ENCODE results near the gene CLEC9A.
"Not testable (repeated sequence)": the region's sequence is repeated elsewhere in the genome, so short reads cannot be mapped to it uniquely, and the experiment has no call there.

The CLEC9A gene

GRCh38 chr12:10030446-10030845 is at the start of gene CLEC9A:
Gene CLEC9A, plus strand, starts transcription at chr12:10030682. Its CDS starts 22,006 bp downstream, at chr12:10052688.
- peak within 1 kb of the TSS; percentile 8; the same call in 1 of the 2 replicates for H3K9ac ChIP-seq (ENCODE audit: low read depth, low read length)
- H3K4me1 ChIP-seq (ENCODE audit: insufficient read depth, low read length): peaks cover 6% of the 10 kb centered on the region
- no peaks in the 10 kb centered on the region for H3K36me3 ChIP-seq (ENCODE audit: insufficient read depth, low read depth, low read length)
- no peak within 1 kb of the TSS for H3K4me3 ChIP-seq (ENCODE audit: low read length)
- no peaks in the 10 kb centered on the region for H3K27me3 ChIP-seq (ENCODE audit: insufficient read depth, low read length)
- H3K27ac ChIP-seq (ENCODE audit: low read length): no peak within 1 kb of the TSS
- H3K9me3 ChIP-seq (ENCODE audit: insufficient read depth, low read depth, low read length): no peaks in the 10 kb centered on the region; the same call in 1 of the 2 replicates

DNA sequence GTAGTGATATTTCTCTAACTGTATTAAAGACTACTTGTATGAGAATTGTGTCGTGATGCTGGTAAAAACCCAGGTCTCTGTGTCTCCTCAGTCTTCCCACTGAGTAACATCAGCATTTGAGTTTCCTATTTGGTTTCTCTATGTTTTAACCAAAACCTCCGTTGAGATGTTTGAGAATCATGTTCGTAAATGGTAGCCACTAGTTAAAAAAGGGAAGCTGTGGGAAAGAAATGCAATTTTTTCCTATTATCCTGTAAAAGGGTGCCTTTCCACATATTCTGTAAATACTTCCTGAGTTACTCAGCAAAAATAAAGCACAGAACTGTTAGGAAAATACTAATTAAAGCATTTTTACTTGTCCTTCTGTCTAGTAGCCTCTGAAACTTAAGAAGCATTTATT is 38.6 kb upstream of the CLEC9A start:
- no peaks in the 10 kb centered on the region for H3K4me1 ChIP-seq (ENCODE audit: insufficient read depth, low read length)
- no peak overlapping the region for H3K27ac ChIP-seq (ENCODE audit: low read length)
- H3K27me3 ChIP-seq (ENCODE audit: insufficient read depth, low read length): no peaks in the 10 kb centered on the region
- H3K9ac ChIP-seq (ENCODE audit: low read depth, low read length): no peak overlapping the region
- no peaks in the 10 kb centered on the region for H3K9me3 ChIP-seq (ENCODE audit: insufficient read depth, low read depth, low read length)
- H3K4me3 ChIP-seq (ENCODE audit: low read length): no peak overlapping the region
- H3K36me3 ChIP-seq (ENCODE audit: insufficient read depth, low read depth, low read length): no peaks in the 10 kb centered on the region

DNA sequence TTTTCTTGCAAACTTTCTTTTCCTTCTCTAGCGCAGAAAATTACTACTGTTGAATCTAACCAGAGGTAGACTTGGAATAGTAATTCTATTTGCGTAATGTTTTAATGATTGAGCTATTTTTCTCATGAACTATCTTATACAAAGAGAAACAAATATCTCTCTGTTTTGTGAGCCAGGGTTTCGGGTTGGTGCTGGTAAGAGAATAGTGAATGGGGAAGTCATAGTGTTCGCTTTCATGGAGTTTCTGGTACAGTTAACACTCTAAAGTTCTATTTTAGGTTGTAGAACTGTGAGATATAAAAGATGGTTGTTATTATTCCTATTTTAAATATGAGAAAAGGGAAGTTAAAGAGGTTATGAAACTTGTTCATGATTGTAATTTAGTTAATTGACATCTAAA is 38.2 kb upstream of the CLEC9A start:
- H3K27me3 ChIP-seq (ENCODE audit: insufficient read depth, low read length): no peaks in the 10 kb centered on the region
- no peak overlapping the region for H3K9ac ChIP-seq (ENCODE audit: low read depth, low read length)
- no peak overlapping the region for H3K4me3 ChIP-seq (ENCODE audit: low read length)
- no peaks in the 10 kb centered on the region for H3K9me3 ChIP-seq (ENCODE audit: insufficient read depth, low read depth, low read length)
- H3K36me3 ChIP-seq (ENCODE audit: insufficient read depth, low read depth, low read length): no peaks in the 10 kb centered on the region
- no peak overlapping the region for H3K27ac ChIP-seq (ENCODE audit: low read length)
- no peaks in the 10 kb centered on the region for H3K4me1 ChIP-seq (ENCODE audit: insufficient read depth, low read length)

GRCh38 chr12:9999016-9999415 is 31.5 kb upstream of the CLEC9A start, which contains the start of gene CLEC1B:
Gene CLEC1B, minus strand, starts transcription at chr12:9999121. Its CDS starts 21 bp downstream, at chr12:9999100.
- Histone ChIP-seq H3K9me3 (ENCODE audit: insufficient read depth, low read depth, low read length) (no peaks in the 10 kb centered on the region), H3K27ac (ENCODE audit: low read length) (no peak within 1 kb of the TSS), H3K36me3 (ENCODE audit: insufficient read depth, low read depth, low read length) (no peaks in the 10 kb centered on the region), H3K27me3 (ENCODE audit: insufficient read depth, low read length) (no peaks in the 10 kb centered on the region), H3K9ac (ENCODE audit: low read depth, low read length) (no peak within 1 kb of the TSS), H3K4me1 (ENCODE audit: insufficient read depth, low read length) (no peaks in the 10 kb centered on the region), H3K4me3 (ENCODE audit: low read length) (no peak within 1 kb of the TSS)

- no peaks in the 10 kb centered on the region for H3K36me3 ChIP-seq (ENCODE audit: insufficient read depth, low read depth, low read length)
- no peak overlapping the region for H3K9ac ChIP-seq (ENCODE audit: low read depth, low read length)
- no peaks in the 10 kb centered on the region for H3K4me1 ChIP-seq (ENCODE audit: insufficient read depth, low read length)
- no peak overlapping the region for H3K4me3 ChIP-seq (ENCODE audit: low read length)
- no peaks in the 10 kb centered on the region for H3K27me3 ChIP-seq (ENCODE audit: insufficient read depth, low read length)
- H3K27ac ChIP-seq (ENCODE audit: low read length): no peak overlapping the region
- no peaks in the 10 kb centered on the region for H3K9me3 ChIP-seq (ENCODE audit: insufficient read depth, low read depth, low read length)
These were observed 29.2 kb upstream of the CLEC9A start for GRCh38 chr12:10001171-10001776.

- H3K27ac ChIP-seq (ENCODE audit: low read length): no peak overlapping the region
- peaks cover 9% of the 10 kb centered on the region for H3K4me1 ChIP-seq (ENCODE audit: insufficient read depth, low read length)
- no peaks in the 10 kb centered on the region for H3K9me3 ChIP-seq (ENCODE audit: insufficient read depth, low read depth, low read length)
- no peaks in the 10 kb centered on the region for H3K36me3 ChIP-seq (ENCODE audit: insufficient read depth, low read depth, low read length)
- H3K4me3 ChIP-seq (ENCODE audit: low read length): no peak overlapping the region
- no peak overlapping the region for H3K9ac ChIP-seq (ENCODE audit: low read depth, low read length)
- no peaks in the 10 kb centered on the region for H3K27me3 ChIP-seq (ENCODE audit: insufficient read depth, low read length)
These were observed 17.7 kb upstream of the CLEC9A start for GRCh38 chr12:10012630-10013330.

DNA sequence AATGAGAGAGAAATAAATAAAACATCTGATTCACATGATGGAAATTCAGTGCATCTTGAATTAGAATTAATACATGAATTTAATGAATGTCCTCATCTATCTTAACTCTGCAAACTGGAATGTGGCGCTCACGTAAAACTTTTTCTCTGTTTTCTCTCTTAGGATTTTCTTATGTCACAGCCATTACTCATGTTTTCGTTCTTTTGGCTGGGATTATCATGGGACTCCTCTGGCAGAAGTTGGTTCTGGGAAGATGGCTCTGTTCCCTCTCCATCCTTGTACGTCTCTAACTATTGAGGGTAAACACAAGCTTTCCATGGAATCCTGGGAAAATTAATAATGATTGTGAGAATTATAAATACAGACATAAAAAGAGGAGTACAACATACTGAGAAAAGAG is 15.0 kb upstream of the CLEC9A start:
- no peak overlapping the region for H3K27ac ChIP-seq (ENCODE audit: low read length)

DNA sequence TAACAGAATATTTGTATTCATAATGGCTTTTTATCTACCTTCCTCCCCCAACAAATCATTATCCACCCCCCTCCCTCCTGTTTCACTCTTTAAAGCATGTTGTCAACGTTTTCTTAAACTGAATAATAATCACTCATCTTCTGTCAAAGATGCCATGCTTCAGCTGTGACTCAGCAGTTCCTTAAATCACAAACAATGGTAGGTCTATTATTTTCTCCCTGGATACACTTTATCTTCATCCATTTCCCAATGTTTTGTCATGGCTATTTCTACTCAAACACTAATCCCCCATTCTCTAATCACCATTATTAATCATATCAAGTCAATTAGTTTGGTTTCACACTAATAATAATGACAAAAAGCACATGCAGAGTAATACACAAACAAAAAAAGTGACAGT is 13.6 kb upstream of the CLEC9A start:
- peaks cover 10% of the 10 kb centered on the region for H3K4me1 ChIP-seq (ENCODE audit: insufficient read depth, low read length)
- no peak overlapping the region for H3K27ac ChIP-seq (ENCODE audit: low read length)
- H3K4me3 ChIP-seq (ENCODE audit: low read length): no peak overlapping the region
- H3K27me3 ChIP-seq (ENCODE audit: insufficient read depth, low read length): no peaks in the 10 kb centered on the region
- H3K36me3 ChIP-seq (ENCODE audit: insufficient read depth, low read depth, low read length): no peaks in the 10 kb centered on the region
- H3K9ac ChIP-seq (ENCODE audit: low read depth, low read length): peak overlapping the region; percentile 30; the same call in 1 of the 2 replicates
- H3K9me3 ChIP-seq (ENCODE audit: insufficient read depth, low read depth, low read length): no peaks in the 10 kb centered on the region

More for the DNA sequence above, 15.0 kb upstream of the CLEC9A start:
- no peak overlapping the region for H3K4me3 ChIP-seq (ENCODE audit: low read length)
- peaks cover 10% of the 10 kb centered on the region for H3K4me1 ChIP-seq (ENCODE audit: insufficient read depth, low read length)
- no peaks in the 10 kb centered on the region for H3K36me3 ChIP-seq (ENCODE audit: insufficient read depth, low read depth, low read length)
- H3K27me3 ChIP-seq (ENCODE audit: insufficient read depth, low read length): no peaks in the 10 kb centered on the region
- no peaks in the 10 kb centered on the region for H3K9me3 ChIP-seq (ENCODE audit: insufficient read depth, low read depth, low read length)
- no peak overlapping the region for H3K9ac ChIP-seq (ENCODE audit: low read depth, low read length)

DNA sequence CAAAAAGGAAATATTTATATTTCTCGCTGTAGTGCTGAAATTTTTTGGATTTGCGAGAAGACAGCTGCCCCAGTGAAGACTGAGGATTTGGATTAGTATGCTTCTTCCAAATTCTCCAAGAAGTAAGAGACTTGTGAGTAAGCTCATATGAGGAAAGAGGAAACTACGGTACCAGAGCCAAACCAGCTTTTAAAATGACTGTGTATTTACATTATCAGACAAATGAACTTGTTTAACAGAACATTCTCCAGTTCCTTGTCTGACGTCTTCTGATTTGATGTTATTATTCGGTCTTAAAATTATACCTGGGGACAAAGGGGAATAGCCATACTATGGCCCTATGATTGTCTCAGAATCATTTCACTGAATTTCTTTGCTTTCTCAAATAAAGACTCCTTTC is 12.1 kb upstream of the CLEC9A start:
- Histone ChIP-seq H3K36me3 (ENCODE audit: insufficient read depth, low read depth, low read length) (no peaks in the 10 kb centered on the region), H3K27ac (ENCODE audit: low read length) (no peak overlapping the region), H3K27me3 (ENCODE audit: insufficient read depth, low read length) (no peaks in the 10 kb centered on the region), H3K9ac (ENCODE audit: low read depth, low read length) (no peak overlapping the region), H3K4me1 (ENCODE audit: insufficient read depth, low read length) (peaks cover 6% of the 10 kb centered on the region), H3K9me3 (ENCODE audit: insufficient read depth, low read depth, low read length) (no peaks in the 10 kb centered on the region), H3K4me3 (ENCODE audit: low read length) (no peak overlapping the region)

DNA sequence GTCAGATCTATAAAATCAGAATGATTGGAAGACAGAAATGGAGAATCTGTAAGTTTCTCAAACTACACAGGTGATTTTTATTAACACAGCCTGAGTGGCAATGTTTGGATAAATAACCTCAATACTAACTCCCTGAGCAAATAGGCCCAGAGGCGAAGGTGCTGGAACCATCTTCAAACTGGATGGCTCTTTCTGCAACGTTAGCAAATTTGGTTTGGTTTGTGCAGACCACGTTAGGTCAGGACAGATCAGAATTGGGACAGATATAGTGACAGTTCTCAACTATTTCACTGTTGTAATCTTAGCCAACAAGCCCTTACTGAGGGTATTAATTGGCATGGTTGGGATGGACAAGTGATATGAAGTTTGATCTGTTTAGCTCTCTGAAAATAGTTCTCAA is 9.1 kb upstream of the CLEC9A start:
- no peak overlapping the region for H3K4me3 ChIP-seq (ENCODE audit: low read length)
- H3K9ac ChIP-seq (ENCODE audit: low read depth, low read length): no peak overlapping the region
- no peaks in the 10 kb centered on the region for H3K27me3 ChIP-seq (ENCODE audit: insufficient read depth, low read length)
- H3K27ac ChIP-seq (ENCODE audit: low read length): no peak overlapping the region
- H3K4me1 ChIP-seq (ENCODE audit: insufficient read depth, low read length): peaks cover 6% of the 10 kb centered on the region
- no peaks in the 10 kb centered on the region; the same call in 1 of the 2 replicates for H3K9me3 ChIP-seq (ENCODE audit: insufficient read depth, low read depth, low read length)
- H3K36me3 ChIP-seq (ENCODE audit: insufficient read depth, low read depth, low read length): no peaks in the 10 kb centered on the region

DNA sequence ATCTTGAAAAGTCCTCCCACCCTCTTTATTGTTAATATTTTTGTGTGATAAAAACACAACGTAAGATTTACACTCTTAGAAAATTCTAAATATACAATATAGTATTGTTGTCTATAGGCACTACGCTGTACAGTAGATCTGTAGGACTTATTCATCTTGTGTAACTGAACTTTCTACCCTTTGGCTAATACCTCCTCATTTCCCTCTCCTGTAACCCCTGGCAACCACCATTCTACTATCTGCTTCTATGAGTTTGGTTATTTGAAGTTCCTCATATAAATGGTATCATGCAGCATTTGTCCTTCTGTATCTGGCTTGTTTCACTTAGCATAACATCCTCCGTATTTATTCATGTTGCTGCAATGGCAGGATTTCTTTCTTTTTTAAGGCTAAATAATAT is 5.2 kb upstream of the CLEC9A start:
- Histone ChIP-seq H3K4me3 (ENCODE audit: low read length) (no peak overlapping the region), H3K36me3 (ENCODE audit: insufficient read depth, low read depth, low read length) (no peaks in the 10 kb centered on the region), H3K9me3 (ENCODE audit: insufficient read depth, low read depth, low read length) (no peaks in the 10 kb centered on the region; the same call in 1 of the 2 replicates), H3K9ac (ENCODE audit: low read depth, low read length) (no peak overlapping the region), H3K4me1 (ENCODE audit: insufficient read depth, low read length) (no peaks in the 10 kb centered on the region), H3K27ac (ENCODE audit: low read length) (no peak overlapping the region), H3K27me3 (ENCODE audit: insufficient read depth, low read length) (no peaks in the 10 kb centered on the region)

GRCh38 chr12:10026666-10027065 is 3.8 kb upstream of the CLEC9A start:
- H3K36me3 ChIP-seq (ENCODE audit: insufficient read depth, low read depth, low read length); H3K9me3 ChIP-seq (ENCODE audit: insufficient read depth, low read depth, low read length); H3K4me3 ChIP-seq (ENCODE audit: low read length); H3K9ac ChIP-seq (ENCODE audit: low read depth, low read length); H3K27me3 ChIP-seq (ENCODE audit: insufficient read depth, low read length); H3K4me1 ChIP-seq (ENCODE audit: insufficient read depth, low read length); H3K27ac ChIP-seq (ENCODE audit: low read length): not testable (repeated sequence)

All from iPS-20b (cell line).